ENCODE results near the gene NECAB2.

DNA sequence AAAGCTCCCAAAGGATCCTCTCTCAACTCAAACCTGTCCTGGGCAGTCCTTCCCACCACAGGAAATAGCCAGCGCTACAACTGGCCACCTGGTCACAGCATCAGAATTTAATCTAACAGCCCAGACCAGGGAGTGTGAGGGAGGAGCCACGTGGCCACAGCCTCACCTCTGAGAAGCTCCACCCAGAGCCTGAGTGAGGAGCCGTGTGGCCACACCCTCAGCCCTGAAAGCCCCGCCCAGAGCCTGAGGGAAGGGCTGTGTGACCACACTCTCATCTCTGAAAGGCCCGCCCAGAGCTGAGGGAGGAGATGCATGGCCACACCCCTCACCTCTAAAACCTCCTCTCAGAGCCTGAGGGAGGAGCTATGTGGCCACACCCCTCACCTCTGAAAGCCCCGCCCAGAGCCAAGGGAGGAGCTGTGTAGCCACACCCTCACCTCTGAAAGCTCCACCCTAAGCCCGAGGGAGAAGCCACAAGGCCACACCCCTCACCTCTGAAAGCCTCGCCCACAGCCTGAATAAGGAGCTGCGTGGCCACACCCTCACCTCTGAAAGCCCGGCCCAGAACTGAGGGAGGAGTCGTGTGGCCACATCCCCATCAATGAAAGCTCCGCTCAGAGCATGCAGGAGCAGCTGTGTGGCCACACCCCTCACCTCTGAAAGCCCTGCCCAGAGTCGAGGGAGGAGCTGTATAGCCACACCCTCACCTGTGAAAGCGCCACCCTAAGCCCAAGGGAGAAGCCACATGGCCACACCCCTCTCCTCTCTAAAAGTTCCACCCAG is 45.9 kb downstream of the NECAB2 start:
- TF ChIP-seq, protein P1, sequence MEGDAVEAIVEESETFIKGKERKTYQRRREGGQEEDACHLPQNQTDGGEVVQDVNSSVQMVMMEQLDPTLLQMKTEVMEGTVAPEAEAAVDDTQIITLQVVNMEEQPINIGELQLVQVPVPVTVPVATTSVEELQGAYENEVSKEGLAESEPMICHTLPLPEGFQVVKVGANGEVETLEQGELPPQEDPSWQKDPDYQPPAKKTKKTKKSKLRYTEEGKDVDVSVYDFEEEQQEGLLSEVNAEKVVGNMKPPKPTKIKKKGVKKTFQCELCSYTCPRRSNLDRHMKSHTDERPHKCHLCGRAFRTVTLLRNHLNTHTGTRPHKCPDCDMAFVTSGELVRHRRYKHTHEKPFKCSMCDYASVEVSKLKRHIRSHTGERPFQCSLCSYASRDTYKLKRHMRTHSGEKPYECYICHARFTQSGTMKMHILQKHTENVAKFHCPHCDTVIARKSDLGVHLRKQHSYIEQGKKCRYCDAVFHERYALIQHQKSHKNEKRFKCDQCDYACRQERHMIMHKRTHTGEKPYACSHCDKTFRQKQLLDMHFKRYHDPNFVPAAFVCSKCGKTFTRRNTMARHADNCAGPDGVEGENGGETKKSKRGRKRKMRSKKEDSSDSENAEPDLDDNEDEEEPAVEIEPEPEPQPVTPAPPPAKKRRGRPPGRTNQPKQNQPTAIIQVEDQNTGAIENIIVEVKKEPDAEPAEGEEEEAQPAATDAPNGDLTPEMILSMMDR (IDR thresholded peaks at IDR 0.05): no peak
- TF ChIP-seq POLR2AphosphoS5 (IDR thresholded peaks at IDR 0.05): no peak
- TF ChIP-seq POLR2A (IDR thresholded peaks at IDR 0.05): no peak
- no peak for TF ChIP-seq EP300 (IDR thresholded peaks at IDR 0.05)

Data from suprapubic skin (tissue), 4 donors.